Gastroesophageal sphincter (tissue), 3 donors: ENCODE measurements around the gene RHBDD1.

Experiments
- CTCF ChIP-seq, 4 experiments: fragments of 200-600 bp in 2 of 4; fragments of 450-650 bp in 2 of 4; sonication (generic) in 1 of 4; IDR thresholded peaks; one replicate each; pipeline ENCODE4 v1.5.1; 2017 to 2019; ENCODE audit warnings: antibody characterized with exemption in 4 of 4, mild to moderate bottlenecking in 2 of 4, moderate library complexity in 2 of 4
- EP300 ChIP-seq: sonication (generic); formaldehyde crosslinking; IDR thresholded peaks from one replicate; pipeline ENCODE4 v1.6.1; 2017; ENCODE audit warnings: antibody characterized with exemption, mild to moderate bottlenecking
- POLR2A ChIP-seq, 2 donors: fragments of 450-650 bp; IDR thresholded peaks; one replicate each; pipeline ENCODE4 v1.6.1; 2017; ENCODE audit warnings: antibody characterized with exemption in 2 of 2, mild to moderate bottlenecking in 2 of 2, moderate library complexity in 1 of 2
- POLR2AphosphoS5 ChIP-seq: sonication (generic); formaldehyde crosslinking; IDR thresholded peaks from one replicate; pipeline ENCODE4 v1.6.1; 2017; ENCODE audit warnings: antibody characterized with exemption

GRCh38 chr2:226792155-226792881 is 43.5 kb upstream of the RHBDD1 start:
- TF ChIP-seq CTCF (IDR thresholded peaks at IDR 0.05) (no peak), POLR2A (IDR thresholded peaks at IDR 0.05) (no peak), POLR2AphosphoS5 (no peak), EP300 (no peak)
